ENCODE results near the gene MYRF.

- TF ChIP-seq CTCF (conservative IDR thresholded peaks at IDR 0.05): no peak
- no peak for TF ChIP-seq EZH2 (IDR thresholded peaks at IDR 0.05; ENCODE audit: low read depth)
Observed at GRCh38 chr11:61753672-61754071, 1.2 kb downstream of the MYRF start.

All from PC-9 (cell line).